K562 (cell line): ENCODE data around the gene GADD45GIP1. TPM values are rescaled to one million over a fixed set of nuclear protein-coding genes. Genes with fewer than 3 reads are reported as not detected.

Experiments used
- CREM ChIP-seq: IDR thresholded peaks from 2 replicates; pipeline ENCODE4 v1.6.1; 2014; ENCODE audit warnings: antibody characterized with exemption, low read depth
- CTBP1 ChIP-seq: fragments of 450-650 bp; IDR thresholded peaks from 2 replicates; pipeline ENCODE4 v1.6.1; 2016; ENCODE audit warnings: borderline replicate concordance
- FOXA3 ChIP-seq, 2 experiments: fragments of 450-650 bp in 1 of 2; sonication (generic) in 1 of 2; formaldehyde crosslinking; IDR thresholded peaks in 1 of 2; conservative IDR thresholded peaks in 1 of 2; 2 replicates each; pipeline versions ENCODE4 v1.4.0 to v1.8.0; 2020 to 2022; ENCODE audit warnings: mild to moderate bottlenecking in 2 of 2, missing genetic modification reagents in 1 of 2
- HDAC1 ChIP-seq, 2 experiments: fragments of 450-650 bp; IDR thresholded peaks; 2 replicates each; pipeline ENCODE4 v1.6.1; 2016 to 2017; ENCODE audit warnings: inconsistent platforms in 1 of 2, mild to moderate bottlenecking in 1 of 2, moderate library complexity in 1 of 2
- KDM2B ChIP-seq: fragments of 250-450 bp; sonication (Bioruptor Pico); IDR thresholded peaks from 2 replicates; pipeline ENCODE4 v1.8.0; 2021; ENCODE audit warnings: mild to moderate bottlenecking, moderate library complexity
- PHF8 ChIP-seq: fragments of 200-600 bp; sonication (generic); IDR thresholded peaks from 2 replicates; pipeline ENCODE4 v1.6.1; 2012; ENCODE audit warnings: mixed run types, mild to moderate bottlenecking, inconsistent platforms, low read length, moderate library complexity, borderline replicate concordance
- POLR2A ChIP-seq: fragments of 450-650 bp; conservative IDR thresholded peaks from 2 replicates; pipeline ENCODE4 v1.6.1; 2016
- RBBP5 ChIP-seq: fragments of 200-600 bp; sonication (generic); IDR thresholded peaks from 2 replicates; pipeline ENCODE4 v1.6.1; 2012; ENCODE audit warnings: borderline replicate concordance, mild to moderate bottlenecking, low read length, control low read depth, inconsistent platforms; ENCODE audit not compliant: insufficient read depth, poor library complexity, severe bottlenecking
- THAP12 ChIP-seq: fragments of 250-450 bp; sonication (Bioruptor Pico); IDR thresholded peaks from 2 replicates; pipeline ENCODE4 v1.9.0; 2021; ENCODE audit warnings: mild to moderate bottlenecking, inconsistent platforms
- TOE1 ChIP-seq, 2 experiments: fragments of 450-650 bp in 1 of 2; sonication (generic) in 1 of 2; formaldehyde crosslinking in 1 of 2; IDR thresholded peaks; 2 replicates each; pipeline versions ENCODE4 v1.7.1 to v1.8.0; 2016 to 2022; ENCODE audit warnings: borderline replicate concordance in 2 of 2, mild to moderate bottlenecking in 2 of 2, antibody characterized with exemption in 1 of 2, inconsistent platforms in 1 of 2, low read depth in 1 of 2, missing genetic modification reagents in 1 of 2, moderate library complexity in 1 of 2
- ZNF431 ChIP-seq: sonication (generic); formaldehyde crosslinking; IDR thresholded peaks from 2 replicates; pipeline ENCODE4 v1.8.0; 2022; ENCODE audit warnings: mild to moderate bottlenecking, missing genetic modification reagents
- polyA plus RNA-seq, 8 experiments: library from polyadenylated mRNA; depleted of rRNA in 4 of 8; stranded (reverse) in 5 of 8; unstranded in 3 of 8; fragments of >200 nt; fragmentation: Nextera tagmentation in 2 of 8; fragmentation: Illumina TruSeq in 1 of 8; extraction: Ambion mirVana in 2 of 8; extraction: Trizol in 1 of 8; gene quantifications; 2 replicates each; pipeline versions ENCODE4 v1.2.1 to v1.2.3, GENCODE V29; 2011 to 2014; ENCODE audit warnings: inconsistent platforms in 1 of 8, missing spikeins in 1 of 8
- total RNA-seq, 7 experiments: library from RNA; depleted of rRNA in 6 of 7; stranded (reverse); fragments of >200 nt in 6 of 7; fragmentation: Illumina TruSeq in 2 of 7; extraction: Trizol in 2 of 7; gene quantifications; 2 replicates each; pipeline versions ENCODE4 v1.2.1 to v1.2.3, GENCODE V29; 2011 to 2021; ENCODE audit warnings: low replicate concordance in 1 of 7

GADD45GIP1 gene
- total and polyA plus RNA-seq, 9 of the 15 experiments (the other 6 are each of a cell fraction or from before 2014, with no cell fraction given), result 5.1 to 161 (median 29.2) TPM

DNA sequence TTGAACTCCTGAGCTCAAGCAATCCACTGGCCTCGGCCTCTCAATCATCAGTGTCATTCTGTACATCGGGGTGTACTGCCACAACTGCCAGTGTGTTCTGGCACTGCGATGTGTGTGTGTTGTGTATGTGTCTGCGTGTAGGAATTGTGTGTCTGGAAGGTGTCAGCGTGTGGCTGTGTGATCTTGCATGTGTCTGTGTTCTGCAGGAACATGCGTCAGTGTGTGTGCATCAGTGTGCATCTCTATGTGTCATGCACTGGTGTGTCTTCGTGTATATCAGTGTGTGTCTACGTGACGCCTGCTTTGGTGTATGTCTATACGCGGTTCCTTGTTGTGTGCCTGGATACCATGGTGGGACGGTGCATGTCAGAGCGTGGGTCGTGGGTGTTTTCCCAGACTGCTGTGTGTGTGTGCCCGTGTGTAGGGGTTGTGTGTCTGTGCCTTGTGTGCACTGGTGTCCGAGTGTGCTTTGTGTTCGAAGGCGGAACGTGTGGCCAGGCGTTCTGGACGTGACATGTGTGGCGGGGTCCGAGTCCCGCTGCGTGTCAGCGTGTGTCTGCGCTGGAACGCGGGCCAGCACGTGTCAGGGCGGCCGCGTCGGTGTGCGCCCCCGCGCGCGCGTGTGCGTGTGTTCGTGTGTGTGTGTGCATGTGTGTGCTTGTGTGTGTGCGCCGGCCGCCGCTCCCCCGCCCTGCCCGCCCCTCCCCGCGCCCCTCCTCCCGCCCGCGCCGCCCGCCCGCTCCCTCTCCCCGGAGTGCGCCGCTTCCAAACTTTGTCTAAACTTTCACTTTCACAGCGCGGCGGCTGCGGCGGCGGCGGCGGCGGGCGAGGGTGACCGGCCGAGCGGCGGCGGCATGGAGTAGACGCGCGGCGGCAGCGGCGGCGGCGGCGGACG, 37.9 kb upstream of the GADD45GIP1 start, which contains the start of gene NFIX (continued):
- TF ChIP-seq TOE1 (IDR thresholded peaks at IDR 0.05; ENCODE audit: borderline replicate concordance) (peak; percentile 47; the same call in 1 of the 2 replicates), TOE1 (CRISPR knock-in tag; IDR thresholded peaks at IDR 0.05; ENCODE audit: borderline replicate concordance, low read depth) (no peak), POLR2A (0 out of 2 replicates have a peak, but pooled peaks have one; percentile 28), KDM2B (CRISPR knock-in tag) (peak; percentile 56; the same call in 1 of the 2 replicates), FOXA3 (CRISPR knock-in tag; conservative IDR thresholded peaks at IDR 0.05 in 1 of 2, IDR thresholded peaks at IDR 0.05 in 1 of 2) (0 out of 4 replicates have a peak, but pooled peaks of 1 of the 2 experiments have one; percentile 39), RBBP5 (peak; percentile 21), HDAC1 (IDR thresholded peaks at IDR 0.05) (peak in 1 of 2 experiments; percentile 81; a peak in 2 of 4 replicates), PHF8 (peak; percentile 19; the same call in 1 of the 2 replicates), CTBP1 (peak; percentile 73; the same call in 1 of the 2 replicates), THAP12 (CRISPR knock-in tag) (peak; percentile 35; the same call in 1 of the 2 replicates), ZNF431 (CRISPR knock-in tag) (peak; percentile 56; the same call in 1 of the 2 replicates), CREM (peak; percentile 59; the same call in 1 of the 2 replicates)
